Fibroblast of lung (primary cell): Measurements from ENCODE around the gene FCN2.

Experiments
- CTCF ChIP-seq, 2 donors: IDR thresholded peaks in 1 of 2; conservative IDR thresholded peaks in 1 of 2; 1 replicate in 1 of 2; 2 replicates in 1 of 2; pipeline ENCODE4 v1.5.1; 2011 to 2012; ENCODE audit warnings: low read length in 2 of 2, control low read depth in 1 of 2, inconsistent platforms in 1 of 2, low read depth in 1 of 2, mild to moderate bottlenecking in 1 of 2
- EZH2 ChIP-seq: IDR thresholded peaks from 2 replicates; pipeline ENCODE4 v1.5.1; 2012; ENCODE audit warnings: low read length, control low read depth, mild to moderate bottlenecking; ENCODE audit errors: missing control alignments

- TF ChIP-seq CTCF (conservative IDR thresholded peaks at IDR 0.05 in 1 of 2, IDR thresholded peaks at IDR 0.05 in 1 of 2; ENCODE audit: low read depth in 1 of 2, low read length in 2 of 2) (no peak), EZH2 (no peak)
These were observed 1.7 kb downstream of the FCN2 start for GRCh38 chr9:134882204-134882785.
